ENCODE data around the gene CHRNA4. TPM values are rescaled to one million over a fixed set of nuclear protein-coding genes. Genes with fewer than 3 reads are reported as not detected.
A peak's percentile ranks its signal among the peaks of the same experiment; 100 is the strongest.
"Not testable (repeated sequence)": the region's sequence is repeated elsewhere in the genome, so short reads cannot be mapped to it uniquely, and the experiment has no call there.

CHRNA4 gene
- polyA plus RNA-seq, 12 donors = 0.22 to 2.5 (median 1.1) TPM; not detected in 2

GRCh38 chr20:63336232-63336752 lies 24.9 kb downstream of the CHRNA4 start:
- no peak for DNase-seq

GRCh38 chr20:63335711-63336110 lies 25.4 kb downstream of the CHRNA4 start:
- no peak for DNase-seq

- DNase-seq = not testable (repeated sequence)
These were observed 26.1 kb downstream of the CHRNA4 start for GRCh38 chr20:63335060-63335459.

GRCh38 chr20:63334356-63334755 lies 26.8 kb downstream of the CHRNA4 start:
- DNase-seq = no peak

GRCh38 chr20:63333241-63333836 lies 27.8 kb downstream of the CHRNA4 start:
- DNase-seq = no peak

GRCh38 chr20:63332488-63333240 lies 28.5 kb downstream of the CHRNA4 start:
- no peak for DNase-seq

GRCh38 chr20:63331741-63332400 lies 29.3 kb downstream of the CHRNA4 start:
- DNase-seq = no peak

- no peak for DNase-seq
These were observed 30.2 kb downstream of the CHRNA4 start for GRCh38 chr20:63330940-63331339.

- DNase-seq = no peak
These were observed 30.9 kb downstream of the CHRNA4 start for GRCh38 chr20:63330084-63330760.

- DNase-seq = no peak
These were observed 31.6 kb downstream of the CHRNA4 start for GRCh38 chr20:63329331-63330083.

GRCh38 chr20:63328718-63329275 lies 32.4 kb downstream of the CHRNA4 start:
- DNase-seq = no peak

- no peak for DNase-seq
These were observed 33.0 kb downstream of the CHRNA4 start for GRCh38 chr20:63328026-63328700.

- DNase-seq = no peak
These were observed 33.9 kb downstream of the CHRNA4 start for GRCh38 chr20:63327231-63327745.

- no peak for DNase-seq
These were observed 34.6 kb downstream of the CHRNA4 start for GRCh38 chr20:63326314-63327230.

GRCh38 chr20:63325554-63326313 lies 35.4 kb downstream of the CHRNA4 start:
- DNase-seq = no peak

GRCh38 chr20:63325021-63325471 lies 36.1 kb downstream of the CHRNA4 start:
- DNase-seq = no peak

GRCh38 chr20:63323357-63323981 lies 37.7 kb downstream of the CHRNA4 start:
- DNase-seq = peak; percentile 53

GRCh38 chr20:63322933-63323273 lies 38.2 kb downstream of the CHRNA4 start:
- DNase-seq = no peak
